ENCODE results near the gene FMNL2.
"Not testable (repeated sequence)": the region's sequence is repeated elsewhere in the genome, so short reads cannot be mapped to it uniquely, and the experiment has no call there.

The FMNL2 gene

DNA sequence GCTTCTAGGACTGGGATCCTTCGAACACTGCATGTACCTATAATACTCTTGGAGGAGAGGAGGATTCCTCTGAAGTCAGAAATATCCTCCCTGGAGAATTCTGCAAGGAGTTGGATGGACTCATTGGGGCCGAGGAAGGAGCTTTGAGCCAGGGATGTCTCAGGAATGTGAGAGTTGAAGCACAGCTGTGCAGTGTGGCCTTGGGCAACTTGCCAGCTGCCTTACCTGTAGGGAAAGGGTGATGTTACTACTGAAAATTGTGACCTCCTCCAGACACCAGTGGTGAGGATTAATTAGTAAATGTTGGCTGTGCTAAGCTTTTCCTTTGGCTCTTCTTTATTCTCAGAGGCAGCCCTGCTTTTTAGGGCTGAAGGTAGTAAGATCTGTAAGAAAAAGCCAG is 41.4 kb downstream of the FMNL2 start:
- DNase-seq = no peak

DNA sequence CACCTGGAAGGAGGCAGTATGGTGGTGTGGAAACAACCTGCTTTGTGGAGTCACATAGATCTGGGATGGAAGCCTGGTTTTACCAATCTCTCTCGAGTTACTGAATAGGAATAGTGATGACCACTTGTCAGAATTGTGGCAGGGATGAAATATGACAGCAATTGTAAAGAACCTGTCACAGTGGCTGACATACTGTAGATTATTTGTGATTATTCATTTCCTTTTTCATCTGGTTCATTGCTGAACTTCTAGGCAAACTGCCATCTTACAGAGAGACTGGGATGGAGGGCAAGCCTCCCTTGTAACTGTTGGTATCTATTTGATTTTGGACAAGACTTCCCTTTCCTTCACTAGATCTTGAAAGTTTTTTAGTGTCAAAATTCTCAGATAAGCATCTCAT is 42.0 kb downstream of the FMNL2 start:
- DNase-seq = no peak

GRCh38 chr2:152379089-152379488 is 44.1 kb downstream of the FMNL2 start:
- DNase-seq = no peak

- DNase-seq = no peak
Observed at GRCh38 chr2:152380261-152381055, 45.5 kb downstream of the FMNL2 start.

DNA sequence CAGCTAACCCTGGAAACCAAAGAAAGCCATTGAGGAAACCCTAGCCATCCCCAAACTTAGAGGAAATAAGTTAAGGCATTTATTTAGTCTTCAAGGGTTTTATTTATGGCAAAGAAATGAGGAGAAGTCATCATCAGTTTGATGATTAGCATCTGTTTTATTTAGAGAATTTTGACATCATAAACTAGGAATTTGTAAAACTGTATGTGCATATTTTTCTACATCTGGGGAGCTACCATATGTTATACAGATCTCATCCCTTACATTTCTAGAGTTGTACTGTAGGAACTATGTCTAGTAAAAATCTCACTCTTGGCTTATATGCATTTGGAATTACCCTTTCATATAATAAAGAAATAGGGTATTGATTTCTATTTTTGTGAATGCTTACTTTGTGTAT is 48.7 kb downstream of the FMNL2 start:
- DNase-seq = no peak

- DNase-seq = no peak
Observed at GRCh38 chr2:152384992-152385391, 50.0 kb downstream of the FMNL2 start.

- no peak for DNase-seq
Observed at GRCh38 chr2:152385650-152386049, 50.7 kb downstream of the FMNL2 start.

DNA sequence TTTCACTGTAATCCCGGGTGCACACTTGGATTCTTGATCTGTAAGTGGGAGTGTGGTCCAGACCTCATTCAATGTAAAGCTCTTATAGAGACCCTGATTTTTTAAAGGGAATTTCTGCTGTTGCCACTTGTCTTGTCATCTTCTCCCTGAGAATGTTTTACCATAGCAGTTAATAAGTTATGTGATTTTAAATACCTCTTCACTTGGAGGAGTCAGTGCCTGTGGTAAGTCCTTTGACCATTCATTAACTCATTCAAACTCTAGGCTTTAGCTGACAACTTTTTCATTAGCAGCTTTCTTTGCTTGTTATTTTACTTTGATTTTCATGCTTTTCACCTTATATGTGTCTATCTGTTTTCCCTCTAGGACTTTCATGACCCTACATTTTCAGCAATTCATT is 51.3 kb downstream of the FMNL2 start:
- DNase-seq = no peak

DNA sequence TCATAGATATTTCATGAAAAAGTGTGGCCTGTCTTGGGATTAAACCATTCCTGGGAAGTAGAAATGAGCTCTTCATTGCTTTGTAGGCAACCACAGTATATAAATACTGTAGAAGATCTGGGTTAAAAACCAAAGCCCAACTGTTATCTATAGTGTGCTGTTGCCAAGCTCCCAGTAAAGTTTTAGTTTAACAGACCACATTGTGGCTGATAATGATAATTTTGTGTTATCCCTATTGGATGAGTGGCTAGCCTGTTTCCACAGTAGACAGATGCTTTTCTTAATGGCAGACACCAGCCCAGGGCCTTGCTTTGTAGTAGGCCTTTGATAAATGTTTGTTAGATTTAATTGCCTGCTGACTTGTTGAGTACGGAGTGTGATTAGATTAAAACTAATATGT is 52.1 kb downstream of the FMNL2 start:
- DNase-seq = no peak

DNA sequence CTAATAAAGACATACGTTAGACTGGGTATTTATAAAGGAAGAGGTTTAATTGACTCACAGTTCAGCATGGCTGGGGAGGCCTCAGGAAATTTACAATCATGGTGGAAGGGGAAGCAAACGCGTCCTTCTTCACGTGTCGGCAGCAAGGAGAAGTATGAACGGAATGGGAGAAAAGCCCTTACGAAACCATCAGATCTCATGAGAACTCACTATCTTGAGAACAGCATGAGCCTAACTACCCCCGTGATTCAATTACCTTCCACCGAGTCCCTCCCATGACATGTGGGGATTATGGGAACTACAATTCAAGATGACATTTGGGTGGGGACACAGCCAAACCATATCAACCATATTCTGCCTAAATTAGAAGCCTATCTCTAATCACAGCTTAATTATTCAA is 53.3 kb downstream of the FMNL2 start:
- not testable (repeated sequence) for DNase-seq

DNA sequence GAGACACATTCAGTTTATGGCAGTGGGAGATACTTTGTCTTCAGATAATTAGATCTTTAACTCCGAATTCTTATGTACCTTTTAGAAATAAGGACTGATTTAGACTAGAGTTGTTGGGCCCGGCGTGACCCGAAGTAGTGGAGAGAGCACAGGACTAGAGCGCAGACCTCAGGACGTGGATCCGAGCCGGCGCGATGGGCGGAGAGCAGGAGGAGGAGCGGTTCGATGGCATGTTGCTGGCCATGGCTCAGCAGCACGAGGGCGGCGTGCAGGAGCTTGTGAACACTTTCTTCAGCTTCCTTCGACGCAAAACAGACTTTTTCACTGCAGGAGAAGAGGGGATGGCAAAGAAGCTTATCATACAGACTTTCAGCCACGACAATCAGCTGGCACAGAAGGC is 54.5 kb downstream of the FMNL2 start:
- no peak for DNase-seq

DNA sequence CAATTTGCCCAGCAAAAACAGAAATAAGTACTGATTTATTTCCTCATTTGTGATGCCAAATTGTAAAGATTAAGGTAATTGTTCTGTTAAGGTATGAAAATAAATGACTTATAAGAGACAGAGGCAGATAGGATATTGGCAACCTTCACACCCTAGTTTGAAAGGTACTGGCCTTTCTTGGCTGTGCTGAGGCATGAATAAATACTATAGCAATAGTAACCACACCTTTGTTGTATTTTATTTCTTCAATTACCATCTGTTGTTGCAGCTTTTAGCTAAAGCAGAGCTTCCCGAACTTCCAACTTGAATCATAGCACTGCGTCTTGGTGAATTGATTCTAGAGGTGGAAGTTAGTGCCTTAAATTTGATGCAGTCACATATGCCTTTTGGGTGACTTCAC is 55.9 kb downstream of the FMNL2 start:
- no peak for DNase-seq

DNA sequence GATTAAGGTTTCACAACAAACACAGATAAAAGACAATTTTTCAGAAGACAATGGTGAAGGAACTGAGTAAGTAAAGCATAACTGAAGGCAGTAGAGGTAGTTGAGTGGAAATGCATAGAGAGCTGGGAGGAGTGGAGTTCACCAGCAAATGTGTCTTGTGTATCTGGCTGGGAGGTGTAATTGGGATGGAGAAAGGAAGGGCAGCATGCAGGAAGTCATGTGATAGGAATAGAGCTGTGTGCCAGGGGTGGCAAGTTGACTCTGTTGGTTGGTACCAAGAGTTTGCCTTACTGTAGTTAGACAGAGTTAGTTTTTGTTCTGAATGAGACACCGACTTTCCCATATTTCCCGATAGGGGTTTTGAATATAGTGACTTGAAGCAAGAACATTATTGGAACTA is 56.3 kb downstream of the FMNL2 start:
- DNase-seq = no peak

DNA sequence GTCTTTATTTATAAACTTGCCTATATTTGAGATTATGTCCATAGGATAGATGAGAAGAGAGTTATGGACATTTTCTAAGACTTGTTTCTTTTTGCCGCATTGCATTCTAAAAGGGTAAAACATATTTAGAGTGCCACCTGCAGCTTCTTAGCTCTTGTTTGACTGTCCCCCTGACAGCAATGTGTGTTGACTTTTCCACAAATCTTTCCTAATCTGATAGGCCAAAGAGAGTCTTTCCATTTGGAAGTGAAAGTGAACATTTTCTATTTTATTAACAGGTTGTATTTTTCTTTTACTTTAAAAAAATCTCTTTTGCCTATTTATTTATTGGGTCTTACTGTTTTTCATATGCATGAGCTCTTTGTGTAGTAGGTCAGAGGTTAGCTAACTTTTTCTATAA is 58.4 kb downstream of the FMNL2 start:
- no peak for DNase-seq

DNA sequence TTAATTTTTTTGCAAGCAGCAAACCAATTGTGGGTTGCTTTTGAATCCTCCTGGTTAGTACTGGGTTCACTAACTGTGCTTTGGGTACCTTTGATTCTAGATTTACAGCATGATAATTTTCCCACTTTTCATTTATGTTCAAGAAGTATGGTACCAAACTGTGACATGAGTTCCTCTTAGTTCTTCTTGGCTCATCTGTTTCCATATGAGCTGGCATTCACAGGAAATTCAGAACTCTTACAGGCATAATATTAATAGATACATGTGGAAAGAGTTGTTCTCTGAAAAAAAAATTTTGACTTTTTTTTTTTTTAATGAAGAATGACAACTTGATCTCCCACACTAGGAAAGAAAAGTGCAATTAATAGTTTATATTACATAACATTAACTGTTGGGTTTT is 59.4 kb downstream of the FMNL2 start:
- DNase-seq = no peak

DNA sequence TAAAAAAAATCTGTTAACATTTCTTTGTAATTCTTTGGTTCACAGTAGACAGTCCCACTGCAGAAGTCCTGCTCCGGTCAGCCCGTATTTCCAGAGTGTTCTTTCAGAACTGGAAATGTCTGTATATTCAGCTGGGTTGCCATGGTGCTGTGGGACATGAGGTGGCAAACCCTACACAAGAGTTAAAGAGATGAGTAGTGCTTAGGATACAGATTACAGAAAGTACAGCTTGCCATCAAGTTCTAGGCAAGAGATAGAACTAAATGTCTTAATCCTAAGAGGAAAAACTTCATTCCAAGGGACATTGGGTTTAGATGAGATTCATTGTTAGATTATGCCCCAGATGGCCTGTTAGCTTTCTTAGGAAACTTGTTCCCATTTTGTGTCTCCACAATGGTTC is 60.1 kb downstream of the FMNL2 start:
- no peak for DNase-seq

DNA sequence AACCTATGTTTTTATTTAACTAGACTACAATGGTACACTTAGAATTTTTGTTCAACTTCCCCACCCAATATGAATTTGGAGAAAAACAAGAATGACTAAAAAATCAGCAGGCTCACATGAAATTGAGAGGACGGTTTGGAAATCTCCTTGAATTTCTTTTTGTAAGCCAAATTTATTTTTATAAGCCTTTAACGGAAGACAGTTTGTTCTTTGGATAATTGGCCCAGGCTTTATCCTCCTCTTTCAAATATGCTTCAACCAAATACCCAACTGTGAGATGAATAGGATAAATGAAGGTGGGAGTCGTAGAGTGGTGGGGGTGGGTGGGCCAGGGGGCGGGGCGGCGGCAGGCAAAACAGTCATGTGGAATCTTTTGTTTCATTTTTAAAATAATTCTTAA is 60.6 kb downstream of the FMNL2 start:
- no peak for DNase-seq

DNA sequence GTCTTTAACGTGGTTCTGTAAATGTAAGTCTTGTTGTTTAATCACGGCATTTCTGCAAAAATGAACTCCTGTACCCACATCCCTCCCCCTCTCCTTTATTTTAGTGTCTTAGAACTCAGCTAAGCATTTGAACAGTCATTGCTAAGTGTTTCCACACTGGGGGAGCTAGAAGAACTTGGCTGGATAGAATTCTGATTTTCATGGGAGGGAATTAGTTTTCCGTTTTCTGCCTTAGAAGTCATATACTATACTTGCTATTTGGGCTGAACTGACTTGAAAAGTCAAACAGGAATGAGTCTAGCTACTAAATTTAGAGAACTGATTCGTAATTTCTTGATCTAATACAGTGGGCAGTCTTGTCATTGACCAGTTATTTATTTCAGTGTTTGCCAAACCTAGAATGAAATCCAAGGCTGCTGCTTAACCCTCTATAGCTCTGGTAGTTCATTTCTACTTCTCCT is 61.1 kb downstream of the FMNL2 start:
- no peak for DNase-seq

GRCh38 chr2:152396763-152397162 is 61.8 kb downstream of the FMNL2 start:
- DNase-seq = no peak

DNA sequence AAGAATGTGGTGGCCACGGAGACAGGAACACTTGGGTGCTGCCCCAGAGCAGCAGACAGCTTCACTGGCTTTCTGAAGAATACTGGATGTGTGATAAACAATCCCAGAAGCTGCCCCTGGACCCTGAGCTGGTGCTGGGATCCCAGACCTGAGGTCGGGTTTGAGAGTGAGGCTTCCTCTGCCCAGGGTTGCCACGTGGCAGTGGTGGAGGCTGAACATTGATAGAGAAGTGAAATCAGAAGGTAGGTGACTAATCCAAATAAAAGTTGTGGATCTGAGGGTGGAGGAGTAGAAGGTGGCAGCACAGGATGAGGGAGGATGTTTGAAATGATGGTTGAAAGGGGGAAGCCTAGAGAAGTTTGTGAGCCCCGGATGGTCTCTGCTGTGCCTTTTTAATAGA is 64.0 kb downstream of the FMNL2 start:
- no peak for DNase-seq

- DNase-seq = no peak
Observed at GRCh38 chr2:152400607-152401214, 65.7 kb downstream of the FMNL2 start.

DNA sequence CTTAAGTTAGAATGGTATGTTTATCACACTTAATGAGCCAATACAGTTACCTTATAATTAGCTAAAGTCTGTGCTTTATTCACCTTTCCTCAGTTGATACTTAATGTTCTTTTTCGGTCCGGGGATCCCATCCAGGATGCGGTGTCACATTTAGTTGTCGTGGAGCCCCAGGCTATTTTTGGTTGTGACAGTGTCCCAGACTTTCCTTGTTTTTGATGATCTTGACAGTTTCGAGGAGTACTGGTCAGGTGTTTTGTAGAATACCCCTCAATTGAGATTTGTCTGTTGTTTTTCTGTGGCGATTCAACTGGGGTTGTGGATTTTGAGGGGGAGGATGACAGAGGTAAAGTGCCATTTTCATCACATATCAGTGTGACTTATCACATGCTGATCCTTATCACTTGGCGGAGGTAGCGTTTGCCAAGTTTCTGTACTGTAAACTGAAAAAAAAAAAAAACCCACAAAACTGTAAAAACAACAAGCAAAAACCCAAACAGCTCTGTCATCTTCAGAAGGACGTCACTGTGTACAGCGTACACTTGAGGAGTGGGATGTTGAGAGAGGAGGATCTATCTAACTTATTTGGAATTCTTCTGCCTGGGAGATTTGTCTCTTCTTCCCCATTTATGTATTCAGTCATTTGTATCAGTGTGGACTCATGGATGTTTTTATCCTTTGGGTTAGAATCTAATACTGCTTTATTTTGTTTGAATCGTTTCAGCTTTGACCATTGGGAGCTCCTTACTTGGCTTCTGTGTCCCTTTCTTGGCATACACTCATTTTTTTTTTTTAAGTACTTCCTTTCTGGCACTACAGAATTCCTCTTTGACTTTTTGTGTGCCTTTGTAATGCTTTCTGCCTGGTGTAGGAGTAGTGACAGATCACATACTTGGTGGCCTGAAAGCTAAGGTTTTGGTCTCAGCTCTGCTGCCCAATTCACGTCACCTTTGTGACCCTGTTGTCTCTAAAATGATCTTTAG is 68.1 kb downstream of the FMNL2 start:
- no peak for DNase-seq

All from NCI-H2171 (cell line).